Measurements from ENCODE around the gene SLC36A2.

SLC36A2 gene

DNA sequence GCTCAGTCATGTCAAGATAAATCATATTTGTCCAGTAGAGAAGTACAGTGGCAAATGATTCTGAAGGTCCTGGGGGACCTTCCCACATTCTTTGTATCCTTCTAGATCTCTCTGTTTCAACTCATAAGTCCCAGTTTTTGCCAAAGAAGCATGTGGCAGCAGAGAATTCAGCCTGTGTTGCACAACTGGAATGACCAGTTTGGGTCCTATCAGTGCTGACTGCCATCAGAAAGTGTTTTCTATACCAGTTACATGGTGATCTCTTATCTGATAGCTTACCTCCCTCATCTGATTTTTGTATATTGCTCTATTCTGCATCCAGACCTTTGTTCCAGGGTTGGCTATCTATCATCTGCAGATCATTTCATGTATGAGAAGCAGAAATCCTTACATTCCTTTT, 72.7 kb downstream of the SLC36A2 start (continued):
- TF ChIP-seq, protein P1, sequence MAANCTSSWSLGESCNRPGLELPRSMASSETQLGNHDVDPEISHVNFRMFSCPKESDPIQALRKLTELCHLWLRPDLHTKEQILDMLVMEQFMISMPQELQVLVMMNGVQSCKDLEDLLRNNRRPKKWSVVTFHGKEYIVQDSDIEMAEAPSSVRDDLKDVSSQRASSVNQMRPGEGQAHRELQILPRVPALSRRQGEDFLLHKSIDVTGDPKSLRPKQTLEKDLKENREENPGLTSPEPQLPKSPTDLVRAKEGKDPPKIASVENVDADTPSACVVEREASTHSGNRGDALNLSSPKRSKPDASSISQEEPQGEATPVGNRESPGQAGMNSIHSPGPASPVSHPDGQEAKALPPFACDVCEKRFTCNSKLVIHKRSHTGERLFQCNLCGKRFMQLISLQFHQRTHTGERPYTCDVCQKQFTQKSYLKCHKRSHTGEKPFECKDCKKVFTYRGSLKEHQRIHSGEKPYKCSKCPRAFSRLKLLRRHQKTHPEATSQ (tag by site-specific recombination; IDR thresholded peaks at IDR 0.05): no peak
- no peak for TF ChIP-seq PATZ1 (tag by site-specific recombination; IDR thresholded peaks at IDR 0.05)
- TF ChIP-seq ZNF624 (tag by site-specific recombination; IDR thresholded peaks at IDR 0.05): no peak
- TF ChIP-seq ZNF133 (tag by site-specific recombination; IDR thresholded peaks at IDR 0.05): no peak
- TF ChIP-seq, protein P2, sequence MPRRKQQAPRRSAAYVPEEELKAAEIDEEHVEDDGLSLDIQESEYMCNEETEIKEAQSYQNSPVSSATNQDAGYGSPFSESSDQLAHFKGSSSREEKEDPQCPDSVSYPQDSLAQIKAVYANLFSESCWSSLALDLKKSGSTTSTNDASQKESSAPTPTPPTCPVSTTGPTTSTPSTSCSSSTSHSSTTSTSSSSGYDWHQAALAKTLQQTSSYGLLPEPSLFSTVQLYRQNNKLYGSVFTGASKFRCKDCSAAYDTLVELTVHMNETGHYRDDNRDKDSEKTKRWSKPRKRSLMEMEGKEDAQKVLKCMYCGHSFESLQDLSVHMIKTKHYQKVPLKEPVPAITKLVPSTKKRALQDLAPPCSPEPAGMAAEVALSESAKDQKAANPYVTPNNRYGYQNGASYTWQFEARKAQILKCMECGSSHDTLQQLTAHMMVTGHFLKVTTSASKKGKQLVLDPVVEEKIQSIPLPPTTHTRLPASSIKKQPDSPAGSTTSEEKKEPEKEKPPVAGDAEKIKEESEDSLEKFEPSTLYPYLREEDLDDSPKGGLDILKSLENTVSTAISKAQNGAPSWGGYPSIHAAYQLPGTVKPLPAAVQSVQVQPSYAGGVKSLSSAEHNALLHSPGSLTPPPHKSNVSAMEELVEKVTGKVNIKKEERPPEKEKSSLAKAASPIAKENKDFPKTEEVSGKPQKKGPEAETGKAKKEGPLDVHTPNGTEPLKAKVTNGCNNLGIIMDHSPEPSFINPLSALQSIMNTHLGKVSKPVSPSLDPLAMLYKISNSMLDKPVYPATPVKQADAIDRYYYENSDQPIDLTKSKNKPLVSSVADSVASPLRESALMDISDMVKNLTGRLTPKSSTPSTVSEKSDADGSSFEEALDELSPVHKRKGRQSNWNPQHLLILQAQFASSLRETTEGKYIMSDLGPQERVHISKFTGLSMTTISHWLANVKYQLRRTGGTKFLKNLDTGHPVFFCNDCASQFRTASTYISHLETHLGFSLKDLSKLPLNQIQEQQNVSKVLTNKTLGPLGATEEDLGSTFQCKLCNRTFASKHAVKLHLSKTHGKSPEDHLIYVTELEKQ (tag by site-specific recombination; IDR thresholded peaks at IDR 0.05; ENCODE audit: borderline replicate concordance): no peak
- TF ChIP-seq ZNF398 (tag by site-specific recombination; IDR thresholded peaks at IDR 0.05): no peak

- CTCF ChIA-PET: no interaction called here
- POLR2A ChIA-PET: no interaction called here
- TF ChIP-seq KLF8 (tag by site-specific recombination; IDR thresholded peaks at IDR 0.05) (no peak), OSR2 (tag by site-specific recombination; IDR thresholded peaks at IDR 0.05) (no peak), ZBTB17 (tag by site-specific recombination; IDR thresholded peaks at IDR 0.05) (no peak), ZNF155 (tag by site-specific recombination; IDR thresholded peaks at IDR 0.05) (no peak), ZNF571 (tag by site-specific recombination; IDR thresholded peaks at IDR 0.05) (no peak), ZNF426 (tag by site-specific recombination; IDR thresholded peaks at IDR 0.05) (no peak), HOXD13 (CRISPR knock-in tag; IDR thresholded peaks at IDR 0.05; ENCODE audit: borderline replicate concordance) (no peak), ZNF184 (tag by site-specific recombination; IDR thresholded peaks at IDR 0.05) (no peak), ZNF560 (tag by site-specific recombination; IDR thresholded peaks at IDR 0.05; ENCODE audit: borderline replicate concordance) (no peak), WT1 (tag by site-specific recombination; IDR thresholded peaks at IDR 0.05) (no peak), ZNF138 (tag by site-specific recombination; IDR thresholded peaks at IDR 0.05; ENCODE audit: borderline replicate concordance) (no peak)
- Histone ChIP-seq H3K4me1 (ENCODE audit: control insufficient read depth, insufficient read depth, low read length) (no peaks in the 10 kb centered on the region), H3K4me3 (ENCODE audit: low read depth, low read length) (no peak overlapping the region), H3K9me3 (ENCODE audit: control insufficient read depth, insufficient read depth, low read depth, low read length) (no peaks in the 10 kb centered on the region), H3K27ac (ENCODE audit: extremely low read depth, low read depth, low read length) (no peak overlapping the region), H3K36me3 (ENCODE audit: control insufficient read depth in 2 of 2, insufficient read depth in 1 of 2, low read length in 2 of 2) (peaks cover 0 to 28% of the 10 kb centered on the region in 2 experiments)
These were observed 76.0 kb downstream of the SLC36A2 start for GRCh38 chr5:151271336-151271735.

All from HEK293 (cell line).